Measurements from ENCODE around the gene SLC6A17. TPM values are rescaled to one million over a fixed set of nuclear protein-coding genes. Genes with fewer than 3 reads are reported as not detected.

SLC6A17 gene
- total RNA-seq, 2 donors from 2014 or later = 0.19 TPM; not detected in 1

DNA sequence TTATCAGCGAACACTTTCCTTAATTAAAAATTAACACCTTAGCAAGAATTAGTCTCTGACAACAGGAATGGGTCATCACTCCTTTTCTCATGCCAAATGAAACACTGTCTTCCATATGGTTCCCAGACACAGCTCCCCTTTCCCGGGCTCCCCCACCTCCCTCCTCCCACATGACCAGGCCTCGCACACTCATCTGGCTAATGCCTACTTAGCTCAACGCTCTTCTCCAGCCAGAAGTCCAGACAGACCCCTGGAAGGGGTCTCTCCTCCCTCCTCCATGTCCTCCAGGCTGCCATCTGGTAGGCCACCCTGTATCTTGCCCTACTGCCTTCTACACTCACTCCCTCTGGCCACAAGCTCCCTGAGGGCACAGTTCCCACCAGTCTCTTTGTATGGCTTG lies 99.7 kb downstream of the SLC6A17 start:
- no peaks in the 10 kb centered on the region for H3K4me1 ChIP-seq
- no peak for DNase-seq
- no peaks in the 10 kb centered on the region for H3K27me3 ChIP-seq
- intact Hi-C loops (cut with DNase I) = no loop called here
- no peaks in the 10 kb centered on the region for H3K9me3 ChIP-seq
- H3K36me3 ChIP-seq = no peaks in the 10 kb centered on the region
- TF ChIP-seq, protein P1, sequence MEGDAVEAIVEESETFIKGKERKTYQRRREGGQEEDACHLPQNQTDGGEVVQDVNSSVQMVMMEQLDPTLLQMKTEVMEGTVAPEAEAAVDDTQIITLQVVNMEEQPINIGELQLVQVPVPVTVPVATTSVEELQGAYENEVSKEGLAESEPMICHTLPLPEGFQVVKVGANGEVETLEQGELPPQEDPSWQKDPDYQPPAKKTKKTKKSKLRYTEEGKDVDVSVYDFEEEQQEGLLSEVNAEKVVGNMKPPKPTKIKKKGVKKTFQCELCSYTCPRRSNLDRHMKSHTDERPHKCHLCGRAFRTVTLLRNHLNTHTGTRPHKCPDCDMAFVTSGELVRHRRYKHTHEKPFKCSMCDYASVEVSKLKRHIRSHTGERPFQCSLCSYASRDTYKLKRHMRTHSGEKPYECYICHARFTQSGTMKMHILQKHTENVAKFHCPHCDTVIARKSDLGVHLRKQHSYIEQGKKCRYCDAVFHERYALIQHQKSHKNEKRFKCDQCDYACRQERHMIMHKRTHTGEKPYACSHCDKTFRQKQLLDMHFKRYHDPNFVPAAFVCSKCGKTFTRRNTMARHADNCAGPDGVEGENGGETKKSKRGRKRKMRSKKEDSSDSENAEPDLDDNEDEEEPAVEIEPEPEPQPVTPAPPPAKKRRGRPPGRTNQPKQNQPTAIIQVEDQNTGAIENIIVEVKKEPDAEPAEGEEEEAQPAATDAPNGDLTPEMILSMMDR (IDR thresholded peaks at IDR 0.05) = no peak
- no peak overlapping the region for H3K4me3 ChIP-seq
- H3K27ac ChIP-seq = no peak overlapping the region
- no peak overlapping the region for H3K9ac ChIP-seq (ENCODE audit: low read depth in 2 of 2, low read length in 2 of 2)

DNA sequence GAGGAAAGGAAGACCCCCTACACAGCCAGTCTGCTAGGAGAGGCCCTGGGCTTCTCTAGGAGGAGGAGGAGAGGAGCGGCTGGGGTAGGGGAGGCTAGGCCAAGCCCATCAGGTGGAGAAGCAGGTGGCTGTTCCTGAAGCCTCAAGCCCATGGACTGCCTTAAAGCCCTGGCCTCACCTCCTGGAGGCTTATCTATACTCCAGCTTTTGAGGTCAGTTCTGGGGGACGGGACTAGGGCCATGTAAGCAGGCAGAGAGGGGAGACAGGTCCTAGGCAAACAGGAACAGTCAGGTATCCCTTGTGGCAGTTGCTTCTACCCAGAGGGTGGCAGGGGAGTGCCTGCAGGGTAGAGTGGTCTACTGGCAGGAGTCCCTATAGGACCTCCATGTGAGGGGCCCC lies 100.5 kb downstream of the SLC6A17 start:
- Histone ChIP-seq H3K4me1 (no peaks in the 10 kb centered on the region), H3K9ac (ENCODE audit: low read depth in 2 of 2, low read length in 2 of 2) (no peak overlapping the region), H3K9me3 (no peaks in the 10 kb centered on the region), H3K27ac (no peak overlapping the region), H3K4me3 (no peak overlapping the region), H3K27me3 (no peaks in the 10 kb centered on the region), H3K36me3 (no peaks in the 10 kb centered on the region)
- intact Hi-C loops (cut with DNase I) = no loop called here
- TF ChIP-seq, protein P1 (IDR thresholded peaks at IDR 0.05) = no peak
- no peak for DNase-seq

Other genes starting within 250 kb of the SLC6A17 start
- 10 to 100 TPM; 14.1 to 18.1 TPM for gene CSF1, start 239.6 kb upstream of the SLC6A17 start, total RNA-seq
- gene AHCYL1, start 165.7 kb upstream of the SLC6A17 start, total RNA-seq = 100 to 1,000 TPM; 108 to 115 TPM
- gene STRIP1, start 115.9 kb upstream of the SLC6A17 start, total RNA-seq = 10 to 100 TPM; 27.9 to 34.1 TPM
- not detected for gene ALX3, start 79.8 kb upstream of the SLC6A17 start, total RNA-seq
- not detected for gene UBL4B, start 38.1 kb upstream of the SLC6A17 start, total RNA-seq
- gene KCNC4, start 59.8 kb downstream of the SLC6A17 start, total RNA-seq = 1 to 10 TPM; 6.7 to 8.4 TPM
- 10 to 100 TPM; 24.1 to 35.9 TPM for gene RBM15, start 188.9 kb downstream of the SLC6A17 start, total RNA-seq
- gene SLC16A4, start 240.5 kb downstream of the SLC6A17 start, total RNA-seq = 1 to 10 TPM in 1 of 2 donors, under 1 TPM in 1; 0.79 to 2.0 TPM

Measured in colonic mucosa (tissue), 4 donors.